ENCODE measurements around the gene TOM1L1. TPM values are rescaled to one million over a fixed set of nuclear protein-coding genes. Genes with fewer than 3 reads are reported as not detected.
"Not testable (repeated sequence)": the region's sequence is repeated elsewhere in the genome, so short reads cannot be mapped to it uniquely, and the experiment has no call there.

The TOM1L1 gene
- total RNA-seq, 1 donor: 5.8 TPM

- no peak for TF ChIP-seq CTCF (IDR thresholded peaks at IDR 0.05; ENCODE audit: insufficient read depth, low read length)
- DNase-seq (ENCODE audit: low read depth): no peak
- no peak overlapping the region for H3K4me3 ChIP-seq (ENCODE audit: low read depth, low read length)
Measured at GRCh38 chr17:54864636-54865356, 35.9 kb upstream of the TOM1L1 start.

GRCh38 chr17:54867634-54868033 lies 33.0 kb upstream of the TOM1L1 start:
- DNase-seq (ENCODE audit: low read depth): no peak
- TF ChIP-seq CTCF (IDR thresholded peaks at IDR 0.05; ENCODE audit: insufficient read depth, low read length): no peak
- H3K4me3 ChIP-seq (ENCODE audit: low read depth, low read length): no peak overlapping the region

GRCh38 chr17:54870671-54871175 lies 29.9 kb upstream of the TOM1L1 start:
- no peak for TF ChIP-seq CTCF (IDR thresholded peaks at IDR 0.05; ENCODE audit: insufficient read depth, low read length)
- no peak for DNase-seq (ENCODE audit: low read depth)
- H3K4me3 ChIP-seq (ENCODE audit: low read depth, low read length): no peak overlapping the region

- H3K4me3 ChIP-seq (ENCODE audit: low read depth, low read length); DNase-seq (ENCODE audit: low read depth): not testable (repeated sequence)
Measured at GRCh38 chr17:54875906-54876305, 24.7 kb upstream of the TOM1L1 start.

GRCh38 chr17:54876656-54877195 lies 23.9 kb upstream of the TOM1L1 start:
- TF ChIP-seq CTCF (IDR thresholded peaks at IDR 0.05; ENCODE audit: insufficient read depth, low read length): no peak
- DNase-seq (ENCODE audit: low read depth): no peak
- H3K4me3 ChIP-seq (ENCODE audit: low read depth, low read length): no peak overlapping the region

GRCh38 chr17:54881255-54881972 lies 19.2 kb upstream of the TOM1L1 start:
- TF ChIP-seq CTCF (IDR thresholded peaks at IDR 0.05; ENCODE audit: insufficient read depth, low read length): no peak
- no peak for DNase-seq (ENCODE audit: low read depth)
- no peak overlapping the region for H3K4me3 ChIP-seq (ENCODE audit: low read depth, low read length)

- peak; percentile 5 for DNase-seq (ENCODE audit: low read depth)
- no peak for TF ChIP-seq CTCF (IDR thresholded peaks at IDR 0.05; ENCODE audit: insufficient read depth, low read length)
- no peak overlapping the region for H3K4me3 ChIP-seq (ENCODE audit: low read depth, low read length)
Measured at GRCh38 chr17:54882371-54882770, 18.3 kb upstream of the TOM1L1 start.
